HG03558 (cell line): ENCODE results near the gene ADH7.
"Not testable (repeated sequence)": the region's sequence is repeated elsewhere in the genome, so short reads cannot be mapped to it uniquely, and the experiment has no call there.

Experiments used
- ATAC-seq: cut with Tn5 transposase; IDR thresholded peaks from one replicate; pipeline ENCODE4 v1.9.1; 2021; ENCODE audit warnings: moderate number of reproducible peaks; ENCODE audit not compliant: unreplicated experiment; ENCODE audit errors: extremely low read depth

The ADH7 gene

GRCh38 chr4:99430106-99430505 is 5.0 kb downstream of the ADH7 start:
- no peak for ATAC-seq

GRCh38 chr4:99417125-99417524 is 18.0 kb downstream of the ADH7 start:
- ATAC-seq: no peak

GRCh38 chr4:99415762-99416161 is 19.4 kb downstream of the ADH7 start:
- ATAC-seq: not testable (repeated sequence)

GRCh38 chr4:99414902-99415301 is 20.2 kb downstream of the ADH7 start:
- not testable (repeated sequence) for ATAC-seq

- ATAC-seq: no peak
Observed at GRCh38 chr4:99414401-99414800, 20.7 kb downstream of the ADH7 start.

GRCh38 chr4:99413140-99413539 is 22.0 kb downstream of the ADH7 start:
- no peak for ATAC-seq

- peak; percentile 51 for ATAC-seq
Observed at GRCh38 chr4:99411041-99411440, 24.1 kb downstream of the ADH7 start.

- ATAC-seq: no peak
Observed at GRCh38 chr4:99410075-99410474, 25.1 kb downstream of the ADH7 start.

- no peak for ATAC-seq
Observed at GRCh38 chr4:99408346-99408745, 26.8 kb downstream of the ADH7 start.

- no peak for ATAC-seq
Observed at GRCh38 chr4:99405433-99406115, 29.6 kb downstream of the ADH7 start.

- ATAC-seq: peak; percentile 77
Observed at GRCh38 chr4:99404595-99405287, 30.4 kb downstream of the ADH7 start.

GRCh38 chr4:99403380-99404184 is 31.6 kb downstream of the ADH7 start:
- ATAC-seq: peak; percentile 71

- ATAC-seq: no peak
Observed at GRCh38 chr4:99402765-99403164, 32.4 kb downstream of the ADH7 start.

- ATAC-seq: no peak
Observed at GRCh38 chr4:99400831-99401230, 34.3 kb downstream of the ADH7 start.

- no peak for ATAC-seq
Observed at GRCh38 chr4:99399017-99399416, 36.1 kb downstream of the ADH7 start.

GRCh38 chr4:99395595-99396364 is 39.4 kb downstream of the ADH7 start:
- ATAC-seq: no peak

- ATAC-seq: no peak
Observed at GRCh38 chr4:99394896-99395295, 40.2 kb downstream of the ADH7 start.

GRCh38 chr4:99390055-99390454 is 45.1 kb downstream of the ADH7 start:
- no peak for ATAC-seq

GRCh38 chr4:99389606-99390005 is 45.5 kb downstream of the ADH7 start:
- ATAC-seq: no peak

GRCh38 chr4:99383833-99384392 is 51.2 kb downstream of the ADH7 start:
- no peak for ATAC-seq
